CD4-positive, alpha-beta memory T cell (primary cell): ENCODE results near the gene C3. TPM values are rescaled to one million over a fixed set of nuclear protein-coding genes. Genes with fewer than 3 reads are reported as not detected.

Experiments used
- CTCF ChIA-PET: fragments of 350-600 bp; sonication (Branson Sonifier 250); formaldehyde crosslinking; loops from one replicate; lab custom pipeline; 2021; ENCODE audit warnings: inconsistent platforms; ENCODE audit not compliant: partially characterized antibody; lab: Charles Lee
- POLR2A ChIA-PET: fragments of 350-600 bp; sonication (Branson Sonifier 250); formaldehyde crosslinking; loops from one replicate; lab custom pipeline; 2021; ENCODE audit not compliant: partially characterized antibody; lab: Charles Lee
- DNase-seq, 5 donors: peaks; one replicate each; pipeline versions ENCODE4 v3.0.0 to v3.0.0-alpha.2; 2020 to 2022; ENCODE audit warnings: mixed read lengths in 1 of 5
- H3K27ac ChIP-seq: one replicate; pipeline ENCODE4 v1.7.0; 2013; ENCODE audit warnings: low read depth, low read length
- H3K27me3 ChIP-seq: 2 replicates; pipeline ENCODE4 v1.7.0; 2013; ENCODE audit warnings: mild to moderate bottlenecking, low read length, moderate library complexity; ENCODE audit not compliant: insufficient read depth
- H3K36me3 ChIP-seq: 2 replicates; pipeline ENCODE4 v1.7.0; 2013; ENCODE audit warnings: mild to moderate bottlenecking, low read length, moderate library complexity; ENCODE audit not compliant: insufficient read depth
- H3K4me1 ChIP-seq: 2 replicates; pipeline ENCODE4 v1.7.0; 2013; ENCODE audit warnings: mild to moderate bottlenecking, low read length, moderate library complexity; ENCODE audit not compliant: insufficient read depth
- H3K4me3 ChIP-seq, 2 donors: one replicate each; pipeline ENCODE4 v1.7.0; 2013; ENCODE audit warnings: low read length in 2 of 2, mild to moderate bottlenecking in 1 of 2
- H3K9me3 ChIP-seq, 2 donors: one replicate each; pipeline ENCODE4 v1.7.0; 2013; ENCODE audit warnings: low read length in 2 of 2, control low read depth in 1 of 2; ENCODE audit not compliant: control insufficient read depth in 1 of 2
- H3K27ac Mint-ChIP-seq, 7 donors: one replicate each; pipeline ENCODE4 v1.8.0; 2020 to 2021; ENCODE audit warnings: mixed read lengths in 7 of 7, mild to moderate bottlenecking in 6 of 7, inconsistent platforms in 3 of 7, moderate library complexity in 3 of 7
- H3K27me3 Mint-ChIP-seq, 2 donors: one replicate each; pipeline ENCODE4 v1.8.0; 2020 to 2021; ENCODE audit warnings: mixed read lengths in 2 of 2
- H3K36me3 Mint-ChIP-seq, 2 donors: one replicate each; pipeline ENCODE4 v1.8.0; 2020 to 2021; ENCODE audit warnings: mixed read lengths in 2 of 2, inconsistent platforms in 1 of 2, mild to moderate bottlenecking in 1 of 2
- H3K4me1 Mint-ChIP-seq, 4 donors: one replicate each; pipeline ENCODE4 v1.8.0; 2020 to 2021; ENCODE audit warnings: mixed read lengths in 4 of 4, mild to moderate bottlenecking in 1 of 4
- H3K4me3 Mint-ChIP-seq, 8 donors: one replicate each; pipeline ENCODE4 v1.8.0; 2020 to 2021; ENCODE audit warnings: mixed read lengths in 8 of 8, mild to moderate bottlenecking in 7 of 8, moderate library complexity in 6 of 8, inconsistent platforms in 3 of 8
- H3K9me3 Mint-ChIP-seq, 8 donors: one replicate each; pipeline ENCODE4 v1.8.0; 2020 to 2021; ENCODE audit warnings: mixed read lengths in 8 of 8, mild to moderate bottlenecking in 5 of 8, inconsistent platforms in 3 of 8, moderate library complexity in 1 of 8
- intact Hi-C: fragments of 100-400 bp; cut with micrococcal nuclease; formaldehyde crosslinking; loops from one replicate; pipeline ENCODE4 v1.15.1; 2023
- polyA plus RNA-seq, 2 donors: library from polyadenylated mRNA; unstranded; fragments of 300-500 nt; fragmentation: Illumina TruSeq; gene quantifications; one replicate each; pipeline ENCODE4 v1.2.3, GENCODE V29; 2021
- total RNA-seq, 2 experiments: library from RNA; stranded (reverse); gene quantifications; one replicate each; pipeline ENCODE4 v1.2.3, GENCODE V29; 2021

The C3 gene
- total and polyA plus RNA-seq, 4 experiments from 2014 or later = 1.5 to 2.2 TPM; not detected in 2

DNA sequence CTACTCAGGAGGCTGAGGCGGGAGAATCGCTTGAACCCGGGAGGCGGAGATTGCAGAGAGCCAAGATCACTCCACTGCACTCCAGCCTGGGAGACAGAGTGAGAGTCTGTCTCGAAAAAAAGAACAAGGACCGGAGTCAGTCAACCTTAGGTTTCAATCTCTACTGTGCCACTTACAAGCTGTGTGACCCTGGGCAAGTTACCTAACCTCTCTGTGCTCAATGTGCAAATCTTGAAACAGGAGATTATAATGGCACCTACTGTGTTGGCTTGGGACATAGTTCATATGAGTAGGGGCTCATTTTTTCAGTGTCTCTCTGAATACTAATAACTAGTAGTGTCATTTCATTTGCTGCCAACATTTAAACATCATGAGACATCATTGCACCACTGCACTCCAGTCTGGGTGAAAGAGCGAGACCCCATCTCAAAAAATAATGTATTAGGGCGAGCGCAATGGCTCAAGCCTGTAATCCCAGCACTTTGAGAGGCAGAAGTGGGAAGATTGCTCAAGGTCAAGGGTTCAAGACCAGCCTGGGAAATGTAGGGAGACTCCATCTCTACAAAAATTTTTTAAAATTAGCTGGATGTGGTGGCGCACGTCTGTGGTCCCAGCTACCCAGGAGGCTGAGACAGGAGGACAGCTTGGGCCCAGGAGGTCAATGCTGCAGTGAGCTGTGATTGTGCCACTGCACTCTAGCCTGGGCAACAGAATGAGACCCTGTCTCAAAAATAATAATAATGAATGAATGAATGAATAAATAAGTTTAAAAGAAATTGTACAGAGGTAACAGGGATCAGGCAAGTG, 5.5 kb downstream of the C3 start:
- Histone ChIP-seq H3K27me3 (peaks cover 3% of the 10 kb centered on the region), H3K36me3 (no peaks in the 10 kb centered on the region), H3K27ac (no peak overlapping the region), H3K4me1 (peaks cover 7% of the 10 kb centered on the region), H3K4me3 (no peak overlapping the region), H3K9me3 (no peaks in the 10 kb centered on the region)
- peaks cover 12 to 26% (median 17%) of the 10 kb centered on the region in 4 donors for H3K4me1 Mint-ChIP-seq
- H3K36me3 Mint-ChIP-seq = no peaks in the 10 kb centered on the region
- ChIA-PET POLR2A (no interaction called here), CTCF (interaction anchor here (1.1 to 1.7 kb wide), 3 partner anchors 21 to 149 kb away, joined by 3 to 5 read pairs (median 5); no protein-coding TSS in a partner anchor)
- peak overlapping the region in 1 of 7 donors; percentile 13 for H3K27ac Mint-ChIP-seq
- H3K4me3 Mint-ChIP-seq = no peak overlapping the region
- intact Hi-C loops = no loop called here
- DNase-seq = no peak
- peaks cover 3 to 9% of the 10 kb centered on the region in 2 donors for H3K27me3 Mint-ChIP-seq
- no peaks in the 10 kb centered on the region for H3K9me3 Mint-ChIP-seq

GRCh38 chr19:6713773-6714692, 6.4 kb downstream of the C3 start:
- peaks cover 12 to 22% (median 17%) of the 10 kb centered on the region in 4 donors for H3K4me1 Mint-ChIP-seq
- H3K27ac Mint-ChIP-seq = no peak overlapping the region
- H3K27me3 Mint-ChIP-seq = peaks cover 5 to 13% of the 10 kb centered on the region in 2 donors
- no peak overlapping the region for H3K4me3 Mint-ChIP-seq
- H3K4me3 ChIP-seq = no peak overlapping the region
- H3K36me3 Mint-ChIP-seq = no peaks in the 10 kb centered on the region
- DNase-seq = no peak
- no peaks in the 10 kb centered on the region for H3K9me3 ChIP-seq
- POLR2A ChIA-PET = no interaction called here
- peaks cover 4% of the 10 kb centered on the region for H3K27me3 ChIP-seq
- H3K4me1 ChIP-seq = peaks cover 7% of the 10 kb centered on the region
- CTCF ChIA-PET = no interaction called here
- no peaks in the 10 kb centered on the region for H3K9me3 Mint-ChIP-seq
- H3K36me3 ChIP-seq = no peaks in the 10 kb centered on the region
- no peak overlapping the region for H3K27ac ChIP-seq
- intact Hi-C loops = no loop called here

- no peak for DNase-seq
- Mint-ChIP-seq H3K27ac (peak overlapping the region in 1 of 7 donors; percentile 62), H3K9me3 (no peaks in the 10 kb centered on the region), H3K4me3 (no peak overlapping the region), H3K27me3 (peaks cover 5 to 15% of the 10 kb centered on the region in 2 donors), H3K36me3 (no peaks in the 10 kb centered on the region), H3K4me1 (peaks cover 12 to 22% (median 17%) of the 10 kb centered on the region in 4 donors)
- H3K27me3 ChIP-seq = peaks cover 4% of the 10 kb centered on the region
- no peak overlapping the region for H3K27ac ChIP-seq
- ChIA-PET POLR2A (no interaction called here), CTCF (no interaction called here)
- no peaks in the 10 kb centered on the region for H3K9me3 ChIP-seq
- H3K4me1 ChIP-seq = peaks cover 7% of the 10 kb centered on the region
- intact Hi-C loops = no loop called here
- H3K4me3 ChIP-seq = no peak overlapping the region
- H3K36me3 ChIP-seq = no peaks in the 10 kb centered on the region
These were observed 7.5 kb downstream of the C3 start for GRCh38 chr19:6712692-6713670.

- H3K27ac ChIP-seq = no peak overlapping the region
- no peaks in the 10 kb centered on the region for H3K9me3 ChIP-seq
- intact Hi-C loops = no loop called here
- POLR2A ChIA-PET = no interaction called here
- H3K4me3 ChIP-seq = no peak overlapping the region
- no peaks in the 10 kb centered on the region for H3K36me3 ChIP-seq
- Mint-ChIP-seq H3K9me3 (no peaks in the 10 kb centered on the region), H3K27me3 (peaks cover 5 to 15% of the 10 kb centered on the region in 2 donors), H3K4me3 (no peak overlapping the region), H3K36me3 (no peaks in the 10 kb centered on the region), H3K4me1 (peaks cover 9 to 15% (median 11%) of the 10 kb centered on the region in 4 donors), H3K27ac (no peak overlapping the region)
- H3K27me3 ChIP-seq = peaks cover 4% of the 10 kb centered on the region
- CTCF ChIA-PET = no interaction called here
- peaks cover 7% of the 10 kb centered on the region for H3K4me1 ChIP-seq
- no peak for DNase-seq
These were observed 8.2 kb downstream of the C3 start for GRCh38 chr19:6712231-6712630.

DNA sequence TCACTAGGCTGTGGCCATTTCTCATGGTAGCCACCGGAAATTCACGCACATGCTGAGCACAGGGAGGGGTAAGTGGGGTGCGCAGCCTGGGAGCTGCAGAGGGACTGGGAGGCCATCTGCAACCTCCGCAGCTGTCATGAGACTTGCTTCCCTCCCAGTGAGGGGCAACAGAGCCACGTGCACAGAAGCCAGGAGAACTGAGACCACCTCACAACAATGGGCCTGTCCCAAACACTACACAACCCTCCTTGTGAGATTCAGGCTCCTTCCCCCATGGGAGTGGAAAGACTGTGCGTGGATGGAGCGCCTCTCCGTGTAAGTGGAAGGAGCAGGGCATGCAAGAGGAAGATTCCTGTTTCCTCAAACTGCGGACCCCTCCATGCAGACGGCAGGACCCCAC, 8.8 kb downstream of the C3 start:
- Mint-ChIP-seq H3K36me3 (no peaks in the 10 kb centered on the region), H3K27me3 (peaks cover 5 to 15% of the 10 kb centered on the region in 2 donors), H3K27ac (no peak overlapping the region), H3K9me3 (no peaks in the 10 kb centered on the region), H3K4me1 (peaks cover 9 to 14% (median 9%) of the 10 kb centered on the region in 4 donors), H3K4me3 (peak overlapping the region in 1 of 8 donors; percentile 26)
- Histone ChIP-seq H3K9me3 (no peaks in the 10 kb centered on the region), H3K4me1 (peaks cover 7% of the 10 kb centered on the region), H3K27me3 (peaks cover 4% of the 10 kb centered on the region), H3K27ac (no peak overlapping the region), H3K36me3 (no peaks in the 10 kb centered on the region), H3K4me3 (no peak overlapping the region)
- intact Hi-C loops = no loop called here
- CTCF ChIA-PET = no interaction called here
- POLR2A ChIA-PET = no interaction called here
- no peak for DNase-seq

DNA sequence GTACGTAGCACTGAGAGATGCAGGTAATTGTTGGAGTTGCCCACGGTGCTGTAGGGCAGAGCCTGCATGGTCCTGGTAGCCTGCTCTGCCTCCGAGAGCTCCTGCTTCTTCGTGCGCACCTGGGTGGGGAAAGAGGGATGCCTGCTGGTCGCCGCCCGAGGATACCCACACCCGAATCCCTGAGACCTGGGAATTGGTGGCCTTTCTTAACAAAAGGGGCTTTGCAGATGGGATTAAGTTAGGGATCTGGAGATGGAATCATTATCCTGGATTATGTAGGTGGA, 9.4 kb downstream of the C3 start:
- peaks cover 8 to 14% (median 9%) of the 10 kb centered on the region in 4 donors for H3K4me1 Mint-ChIP-seq
- CTCF ChIA-PET = no interaction called here
- POLR2A ChIA-PET = no interaction called here
- peak overlapping the region in 1 of 7 donors; percentile 17 for H3K27ac Mint-ChIP-seq
- DNase-seq = no peak
- H3K4me3 ChIP-seq = no peak overlapping the region
- no peaks in the 10 kb centered on the region for H3K9me3 ChIP-seq
- H3K4me3 Mint-ChIP-seq = peak overlapping the region in 1 of 8 donors; percentile 43
- peaks cover 4% of the 10 kb centered on the region for H3K27me3 ChIP-seq
- no peak overlapping the region for H3K27ac ChIP-seq
- H3K27me3 Mint-ChIP-seq = peaks cover 5 to 15% of the 10 kb centered on the region in 2 donors
- no peaks in the 10 kb centered on the region for H3K36me3 Mint-ChIP-seq
- no peaks in the 10 kb centered on the region for H3K36me3 ChIP-seq
- intact Hi-C loops = no loop called here
- H3K4me1 ChIP-seq = peaks cover 7% of the 10 kb centered on the region
- no peaks in the 10 kb centered on the region for H3K9me3 Mint-ChIP-seq
